CD4-positive, alpha-beta T cell (primary cell): ENCODE results near the gene FAM186B. TPM values are rescaled to one million over a fixed set of nuclear protein-coding genes. Genes with fewer than 3 reads are reported as not detected.

Experiments used
- ATAC-seq: fragments of 200-7000 bp; cut with Tn5 transposase; one replicate; pipeline ENCODE4 v1.10.0; 2022; ENCODE audit warnings: mild to moderate bottlenecking; ENCODE audit not compliant: poor library complexity
- CTCF ChIA-PET: fragments of 350-600 bp; sonication (Branson Sonifier 250); formaldehyde crosslinking; loops from one replicate; lab custom pipeline; 2021; ENCODE audit warnings: antibody characterized with exemption, inconsistent platforms; lab: Charles Lee
- POLR2A ChIA-PET: fragments of 350-600 bp; sonication (Branson Sonifier 250); formaldehyde crosslinking; loops from one replicate; lab custom pipeline; 2021; ENCODE audit warnings: antibody characterized with exemption, inconsistent platforms; lab: Charles Lee
- DNase-seq, 14 experiments: peaks; one replicate each; pipeline ENCODE4 v3.0.0-alpha.2; 2013 to 2020; ENCODE audit warnings: mixed read lengths in 2 of 14
- H3K27ac ChIP-seq, 2 donors: one replicate each; pipeline versions ENCODE4 v1.5.1 to v1.7.0; 2013; ENCODE audit warnings: low read length in 2 of 2, low read depth in 1 of 2, mild to moderate bottlenecking in 1 of 2
- H3K27me3 ChIP-seq, 2 experiments: 1 replicate in 1 of 2; 2 replicates in 1 of 2; pipeline versions ENCODE4 v1.6.1 to v1.7.0; 2013; ENCODE audit warnings: low read length in 2 of 2, control low read depth in 1 of 2, mild to moderate bottlenecking in 1 of 2, moderate library complexity in 1 of 2; ENCODE audit not compliant: insufficient read depth in 2 of 2, control insufficient read depth in 1 of 2
- H3K36me3 ChIP-seq: one replicate; pipeline ENCODE4 v1.6.1; 2013; ENCODE audit warnings: low read length, control low read depth; ENCODE audit not compliant: insufficient read depth
- H3K4me1 ChIP-seq: one replicate; pipeline ENCODE4 v1.6.1; 2013; ENCODE audit warnings: low read length, control low read depth; ENCODE audit not compliant: insufficient read depth
- H3K4me3 ChIP-seq: one replicate; pipeline ENCODE4 v1.5.1; 2013; ENCODE audit warnings: mild to moderate bottlenecking, low read length, moderate library complexity
- H3K9me3 ChIP-seq, 2 experiments: 1 replicate in 1 of 2; 2 replicates in 1 of 2; pipeline versions ENCODE4 v1.6.1 to v1.7.0; 2013; ENCODE audit warnings: low read length in 2 of 2, mild to moderate bottlenecking in 2 of 2, control low read depth in 1 of 2, moderate library complexity in 1 of 2; ENCODE audit not compliant: control insufficient read depth in 1 of 2, insufficient read depth in 1 of 2
- H3K27ac Mint-ChIP-seq: one replicate; pipeline ENCODE4 v1.8.0; 2020; ENCODE audit warnings: mixed read lengths
- H3K27me3 Mint-ChIP-seq: one replicate; pipeline ENCODE4 v1.8.0; 2021; ENCODE audit warnings: mixed read lengths
- H3K36me3 Mint-ChIP-seq: one replicate; pipeline ENCODE4 v1.8.0; 2021; ENCODE audit warnings: low read depth, mixed read lengths
- H3K4me1 Mint-ChIP-seq: one replicate; pipeline ENCODE4 v1.8.0; 2021; ENCODE audit warnings: low read depth, mixed read lengths
- H3K4me3 Mint-ChIP-seq: one replicate; pipeline ENCODE4 v1.8.0; 2020; ENCODE audit warnings: mild to moderate bottlenecking, mixed read lengths
- H3K9me3 Mint-ChIP-seq: one replicate; pipeline ENCODE4 v1.8.0; 2020; ENCODE audit warnings: mixed read lengths
- intact Hi-C, 2 experiments: fragments of 100-400 bp; cut with DNase I in 1 of 2; cut with micrococcal nuclease in 1 of 2; formaldehyde crosslinking; loops; one replicate each; pipeline versions ENCODE4 v1.15.1 to v1.9.0; 2023 to 2025; cut with DNase I, micrococcal nuclease
- total RNA-seq, 174 experiments: library from RNA in 2 of 174; stranded (reverse) in 2 of 174; gene quantifications; one replicate each; pipeline ENCODE4 v1.2.3 and lab custom pipeline; 2021 to 2026
- TF ChIP-seq, protein P1 (sequence below): fragments of 200-600 bp; IDR thresholded peaks from one replicate; pipeline ENCODE4 v1.8.0; 2022; ENCODE audit warnings: antibody characterized with exemption, mild to moderate bottlenecking

Gene FAM186B
- total RNA-seq, 2 experiments from 2014 or later = 0.64 to 0.74 TPM

DNA sequence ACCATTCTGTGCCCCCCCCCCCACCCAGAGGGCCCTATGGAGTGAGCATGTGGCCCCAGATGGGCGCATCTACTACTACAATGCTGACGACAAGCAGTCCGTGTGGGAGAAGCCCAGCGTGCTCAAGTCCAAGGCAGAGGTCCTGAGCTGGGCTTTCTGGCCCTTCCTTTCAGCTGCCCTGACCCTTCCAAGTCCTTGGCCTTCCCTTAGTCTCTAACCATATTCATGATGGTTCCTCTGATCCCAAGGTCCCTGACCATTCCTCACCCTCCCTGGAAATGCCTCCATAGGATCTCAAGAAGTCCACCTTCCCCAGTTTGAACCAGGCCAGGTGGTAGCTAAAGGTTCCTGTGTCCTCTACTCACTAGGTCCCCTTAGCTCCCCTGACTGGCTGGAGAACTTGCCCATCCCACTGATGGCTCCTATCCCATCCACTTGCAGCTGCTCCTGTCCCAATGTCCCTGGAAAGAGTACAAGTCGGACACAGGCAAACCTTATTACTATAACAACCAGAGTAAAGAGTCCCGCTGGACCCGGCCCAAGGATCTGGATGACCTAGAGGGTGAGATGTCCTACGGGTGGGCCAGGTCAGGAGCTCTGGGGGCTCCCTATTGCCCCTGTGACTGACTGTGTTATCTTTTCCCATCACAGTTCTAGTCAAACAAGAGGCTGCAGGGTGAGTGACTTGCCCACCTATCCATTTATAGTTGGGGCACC, 27.7 kb upstream of the FAM186B start:
- no peak for ATAC-seq
- Histone ChIP-seq H3K4me3 (no peak overlapping the region), H3K4me1 (peaks cover 19% of the 10 kb centered on the region), H3K9me3 (no peaks in the 10 kb centered on the region), H3K27ac (no peak overlapping the region), H3K36me3 (no peaks in the 10 kb centered on the region), H3K27me3 (no peaks in the 10 kb centered on the region)
- intact Hi-C loops = no loop called here
- ChIA-PET POLR2A (interaction anchor here (1.3 to 2.7 kb wide), 2 partner anchors 10 to 108 kb away, joined by 3 to 11 read pairs; partner anchors contain the start of genes PRPF40B and TMBIM6), CTCF (no interaction called here)
- TF ChIP-seq, protein P1, sequence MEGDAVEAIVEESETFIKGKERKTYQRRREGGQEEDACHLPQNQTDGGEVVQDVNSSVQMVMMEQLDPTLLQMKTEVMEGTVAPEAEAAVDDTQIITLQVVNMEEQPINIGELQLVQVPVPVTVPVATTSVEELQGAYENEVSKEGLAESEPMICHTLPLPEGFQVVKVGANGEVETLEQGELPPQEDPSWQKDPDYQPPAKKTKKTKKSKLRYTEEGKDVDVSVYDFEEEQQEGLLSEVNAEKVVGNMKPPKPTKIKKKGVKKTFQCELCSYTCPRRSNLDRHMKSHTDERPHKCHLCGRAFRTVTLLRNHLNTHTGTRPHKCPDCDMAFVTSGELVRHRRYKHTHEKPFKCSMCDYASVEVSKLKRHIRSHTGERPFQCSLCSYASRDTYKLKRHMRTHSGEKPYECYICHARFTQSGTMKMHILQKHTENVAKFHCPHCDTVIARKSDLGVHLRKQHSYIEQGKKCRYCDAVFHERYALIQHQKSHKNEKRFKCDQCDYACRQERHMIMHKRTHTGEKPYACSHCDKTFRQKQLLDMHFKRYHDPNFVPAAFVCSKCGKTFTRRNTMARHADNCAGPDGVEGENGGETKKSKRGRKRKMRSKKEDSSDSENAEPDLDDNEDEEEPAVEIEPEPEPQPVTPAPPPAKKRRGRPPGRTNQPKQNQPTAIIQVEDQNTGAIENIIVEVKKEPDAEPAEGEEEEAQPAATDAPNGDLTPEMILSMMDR = no peak
- DNase-seq = no peak
- H3K4me1 Mint-ChIP-seq = peaks cover 19% of the 10 kb centered on the region
- H3K27me3 Mint-ChIP-seq = no peaks in the 10 kb centered on the region
- no peak overlapping the region for H3K4me3 Mint-ChIP-seq
- no peaks in the 10 kb centered on the region for H3K36me3 Mint-ChIP-seq
- H3K9me3 Mint-ChIP-seq = no peaks in the 10 kb centered on the region
- H3K27ac Mint-ChIP-seq = no peak overlapping the region

DNA sequence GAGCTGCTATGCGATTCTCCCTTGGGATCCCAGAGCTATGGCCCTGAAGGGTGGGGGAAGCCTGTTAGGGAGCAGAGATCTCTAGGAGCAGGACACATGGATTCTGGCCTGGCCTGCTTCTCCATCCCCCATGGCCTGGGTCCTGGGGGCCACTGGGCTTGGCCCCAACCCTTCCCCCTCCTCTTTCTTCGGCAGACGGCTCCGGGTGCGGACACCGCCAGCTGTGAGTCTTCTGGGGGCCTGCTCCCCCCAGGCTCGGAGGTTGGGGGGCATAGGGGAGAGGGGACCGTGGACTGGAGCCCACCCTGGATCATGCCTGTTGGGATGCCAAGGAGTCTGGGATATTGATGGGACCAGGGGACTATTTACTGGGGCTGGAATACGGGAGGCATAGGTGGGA, 27.0 kb upstream of the FAM186B start:
- ChIA-PET POLR2A (interaction anchor here (2.7 kb wide), 1 partner anchor 9 kb away, joined by 11 read pairs; the partner anchor contains the start of gene PRPF40B), CTCF (interaction anchor here (0.9 kb wide), 1 partner anchor 9 kb away, joined by 3 read pairs; the partner anchor contains the start of gene PRPF40B)
- H3K27me3 ChIP-seq = no peaks in the 10 kb centered on the region
- no peak overlapping the region for H3K4me3 ChIP-seq
- H3K36me3 ChIP-seq = no peaks in the 10 kb centered on the region
- Mint-ChIP-seq H3K27ac (no peak overlapping the region), H3K9me3 (no peaks in the 10 kb centered on the region), H3K4me1 (peaks cover 19% of the 10 kb centered on the region), H3K36me3 (no peaks in the 10 kb centered on the region), H3K4me3 (no peak overlapping the region), H3K27me3 (no peaks in the 10 kb centered on the region)
- H3K9me3 ChIP-seq = no peaks in the 10 kb centered on the region
- H3K27ac ChIP-seq = no peak overlapping the region
- H3K4me1 ChIP-seq = peaks cover 19% of the 10 kb centered on the region
- no peak for ATAC-seq
- no peak for DNase-seq
- TF ChIP-seq, protein P1 = no peak
- intact Hi-C loops = no loop called here

DNA sequence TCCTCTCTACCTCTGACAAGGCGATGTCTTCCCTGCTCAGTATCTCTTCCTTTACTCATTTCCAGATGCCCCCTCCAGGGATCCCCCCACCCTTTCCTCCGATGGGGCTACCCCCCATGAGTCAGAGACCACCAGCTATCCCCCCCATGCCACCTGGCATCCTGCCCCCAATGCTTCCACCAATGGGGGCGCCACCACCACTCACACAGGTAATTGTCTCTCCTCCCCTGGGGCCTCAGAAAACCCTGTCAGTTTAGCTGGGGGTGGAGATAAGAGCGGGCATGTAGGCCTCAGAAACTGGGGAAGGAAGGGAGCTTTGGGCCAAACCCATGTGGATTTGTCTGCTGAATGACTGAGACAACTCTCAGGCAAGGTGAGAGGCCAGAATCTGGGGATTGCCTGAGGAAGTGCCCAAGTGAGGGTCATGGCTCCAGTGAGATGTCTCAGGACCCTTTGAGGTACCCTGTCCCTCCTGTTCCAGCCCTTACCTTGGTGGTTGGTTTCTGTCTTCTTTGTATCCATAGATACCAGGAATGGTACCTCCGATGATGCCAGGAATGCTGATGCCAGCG, 26.0 kb upstream of the FAM186B start:
- Histone ChIP-seq H3K4me3 (no peak overlapping the region), H3K27ac (no peak overlapping the region), H3K36me3 (no peaks in the 10 kb centered on the region), H3K27me3 (no peaks in the 10 kb centered on the region), H3K9me3 (no peaks in the 10 kb centered on the region), H3K4me1 (peaks cover 12% of the 10 kb centered on the region)
- Mint-ChIP-seq H3K9me3 (no peaks in the 10 kb centered on the region), H3K4me3 (no peak overlapping the region), H3K27me3 (no peaks in the 10 kb centered on the region), H3K36me3 (no peaks in the 10 kb centered on the region), H3K4me1 (peaks cover 9% of the 10 kb centered on the region), H3K27ac (no peak overlapping the region)
- TF ChIP-seq, protein P1 = no peak
- ChIA-PET POLR2A (interaction anchor here (2.7 kb wide), 1 partner anchor 8 kb away, joined by 11 read pairs; the partner anchor contains the start of gene PRPF40B), CTCF (no interaction called here)
- intact Hi-C loops = no loop called here
- ATAC-seq (no peak), DNase-seq (no peak)
